ENCODE data around the gene MPI.

GRCh38 chr15:74872702-74873035 lies 17.2 kb upstream of the MPI start:
- no peak for TF ChIP-seq SMC3 (IDR thresholded peaks at IDR 0.05; ENCODE audit: low read depth, low read length)
- TF ChIP-seq, protein P1, sequence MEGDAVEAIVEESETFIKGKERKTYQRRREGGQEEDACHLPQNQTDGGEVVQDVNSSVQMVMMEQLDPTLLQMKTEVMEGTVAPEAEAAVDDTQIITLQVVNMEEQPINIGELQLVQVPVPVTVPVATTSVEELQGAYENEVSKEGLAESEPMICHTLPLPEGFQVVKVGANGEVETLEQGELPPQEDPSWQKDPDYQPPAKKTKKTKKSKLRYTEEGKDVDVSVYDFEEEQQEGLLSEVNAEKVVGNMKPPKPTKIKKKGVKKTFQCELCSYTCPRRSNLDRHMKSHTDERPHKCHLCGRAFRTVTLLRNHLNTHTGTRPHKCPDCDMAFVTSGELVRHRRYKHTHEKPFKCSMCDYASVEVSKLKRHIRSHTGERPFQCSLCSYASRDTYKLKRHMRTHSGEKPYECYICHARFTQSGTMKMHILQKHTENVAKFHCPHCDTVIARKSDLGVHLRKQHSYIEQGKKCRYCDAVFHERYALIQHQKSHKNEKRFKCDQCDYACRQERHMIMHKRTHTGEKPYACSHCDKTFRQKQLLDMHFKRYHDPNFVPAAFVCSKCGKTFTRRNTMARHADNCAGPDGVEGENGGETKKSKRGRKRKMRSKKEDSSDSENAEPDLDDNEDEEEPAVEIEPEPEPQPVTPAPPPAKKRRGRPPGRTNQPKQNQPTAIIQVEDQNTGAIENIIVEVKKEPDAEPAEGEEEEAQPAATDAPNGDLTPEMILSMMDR (IDR thresholded peaks at IDR 0.05) = no peak
- no peak for TF ChIP-seq NRF1 (IDR thresholded peaks at IDR 0.05; ENCODE audit: low read depth, low read length)
- no peak for TF ChIP-seq POLR2AphosphoS5 (IDR thresholded peaks at IDR 0.05; ENCODE audit: low read depth, low read length)
- no peak for TF ChIP-seq CHD2 (IDR thresholded peaks at IDR 0.05; ENCODE audit: low read length, partially characterized antibody)
- no peak for TF ChIP-seq TAF1 (IDR thresholded peaks at IDR 0.05; ENCODE audit: borderline replicate concordance, low read depth, low read length)
- TF ChIP-seq, protein P2, sequence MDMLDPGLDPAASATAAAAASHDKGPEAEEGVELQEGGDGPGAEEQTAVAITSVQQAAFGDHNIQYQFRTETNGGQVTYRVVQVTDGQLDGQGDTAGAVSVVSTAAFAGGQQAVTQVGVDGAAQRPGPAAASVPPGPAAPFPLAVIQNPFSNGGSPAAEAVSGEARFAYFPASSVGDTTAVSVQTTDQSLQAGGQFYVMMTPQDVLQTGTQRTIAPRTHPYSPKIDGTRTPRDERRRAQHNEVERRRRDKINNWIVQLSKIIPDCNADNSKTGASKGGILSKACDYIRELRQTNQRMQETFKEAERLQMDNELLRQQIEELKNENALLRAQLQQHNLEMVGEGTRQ (IDR thresholded peaks at IDR 0.05; ENCODE audit: borderline replicate concordance, low read depth, low read length) = no peak
- no peak for TF ChIP-seq RFX5 (IDR thresholded peaks at IDR 0.05; ENCODE audit: low read length)
- no peak for TF ChIP-seq JUND (IDR thresholded peaks at IDR 0.05)
- no peak for TF ChIP-seq EZH2phosphoT487 (IDR thresholded peaks at IDR 0.05; ENCODE audit: borderline replicate concordance, low read depth)
- TF ChIP-seq YY1 (IDR thresholded peaks at IDR 0.05; ENCODE audit: low read depth) = no peak
- TF ChIP-seq RXRA (IDR thresholded peaks at IDR 0.05; ENCODE audit: borderline replicate concordance, low read depth) = no peak

All from SK-N-SH (cell line).